Measurements from ENCODE around the gene PRKAG1.

- TF ChIP-seq, protein P1, sequence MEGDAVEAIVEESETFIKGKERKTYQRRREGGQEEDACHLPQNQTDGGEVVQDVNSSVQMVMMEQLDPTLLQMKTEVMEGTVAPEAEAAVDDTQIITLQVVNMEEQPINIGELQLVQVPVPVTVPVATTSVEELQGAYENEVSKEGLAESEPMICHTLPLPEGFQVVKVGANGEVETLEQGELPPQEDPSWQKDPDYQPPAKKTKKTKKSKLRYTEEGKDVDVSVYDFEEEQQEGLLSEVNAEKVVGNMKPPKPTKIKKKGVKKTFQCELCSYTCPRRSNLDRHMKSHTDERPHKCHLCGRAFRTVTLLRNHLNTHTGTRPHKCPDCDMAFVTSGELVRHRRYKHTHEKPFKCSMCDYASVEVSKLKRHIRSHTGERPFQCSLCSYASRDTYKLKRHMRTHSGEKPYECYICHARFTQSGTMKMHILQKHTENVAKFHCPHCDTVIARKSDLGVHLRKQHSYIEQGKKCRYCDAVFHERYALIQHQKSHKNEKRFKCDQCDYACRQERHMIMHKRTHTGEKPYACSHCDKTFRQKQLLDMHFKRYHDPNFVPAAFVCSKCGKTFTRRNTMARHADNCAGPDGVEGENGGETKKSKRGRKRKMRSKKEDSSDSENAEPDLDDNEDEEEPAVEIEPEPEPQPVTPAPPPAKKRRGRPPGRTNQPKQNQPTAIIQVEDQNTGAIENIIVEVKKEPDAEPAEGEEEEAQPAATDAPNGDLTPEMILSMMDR (IDR thresholded peaks at IDR 0.05 in 2 of 3, conservative IDR thresholded peaks at IDR 0.05 in 1 of 3; ENCODE audit: control insufficient read depth in 2 of 3, extremely low read depth in 1 of 3, insufficient read depth in 1 of 3, low read depth in 3 of 3, low read length in 3 of 3) = no peak
- TF ChIP-seq EGR1 (IDR thresholded peaks at IDR 0.05; ENCODE audit: borderline replicate concordance in 1 of 2, low read depth in 2 of 2, low read length in 2 of 2) (no peak), CEBPB (IDR thresholded peaks at IDR 0.05; ENCODE audit: borderline replicate concordance in 1 of 2, low read depth in 2 of 2, low read length in 2 of 2) (no peak), RAD21 (IDR thresholded peaks at IDR 0.05; ENCODE audit: insufficient read depth, low read depth, low read length) (no peak), IKZF2 (IDR thresholded peaks at IDR 0.05) (no peak), POLR2A (IDR thresholded peaks at IDR 0.05; ENCODE audit: low read depth, low read length) (no peak), EP300 (IDR thresholded peaks at IDR 0.05; ENCODE audit: borderline replicate concordance in 1 of 2, control insufficient read depth in 1 of 2, low read depth in 2 of 2, low read length in 2 of 2) (no peak), DPF2 (IDR thresholded peaks at IDR 0.05) (no peak), POLR2AphosphoS2 (IDR thresholded peaks at IDR 0.05; ENCODE audit: low read depth, low read length) (no peak), FOXM1 (IDR thresholded peaks at IDR 0.05; ENCODE audit: low read depth, low read length) (no peak), CHD1 (IDR thresholded peaks at IDR 0.05; ENCODE audit: low read depth, low read length) (no peak), BRCA1 (IDR thresholded peaks at IDR 0.05; ENCODE audit: low read depth, low read length) (no peak), MXI1 (IDR thresholded peaks at IDR 0.05; ENCODE audit: low read depth, low read length) (no peak), POLR2AphosphoS5 (IDR thresholded peaks at IDR 0.05; ENCODE audit: low read length) (no peak)
These were observed 63.6 kb downstream of the PRKAG1 start for GRCh38 chr12:48954841-48955501.

All from GM12878 (cell line).